ENCODE results near the gene CELSR1. TPM values are rescaled to one million over a fixed set of nuclear protein-coding genes. Genes with fewer than 3 reads are reported as not detected.

CELSR1 gene
- total RNA-seq, 3 donors from 2014 or later (not counting 1 experiment from before 2014, with no cell fraction given), result 0.89 to 3.9 (median 1.9) TPM

GRCh38 chr22:46583571-46583970 is 46.2 kb upstream of the CELSR1 start:
- H3K4me1 ChIP-seq (ENCODE audit: control insufficient read depth, insufficient read depth, low read length), result peaks cover 68% of the 10 kb centered on the region
- 91% methylated on average over 11 of the region's 11 CpGs for WGBS (ENCODE audit: insufficient coverage)
- peaks cover 29 to 56% of the 10 kb centered on the region in 2 donors for H3K4me1 Mint-ChIP-seq

GRCh38 chr22:46582281-46582933 is 45.0 kb upstream of the CELSR1 start:
- whole genome bisulfite sequencing (ENCODE audit: insufficient coverage), result 71% methylated on average over 14 of the region's 14 CpGs
- ATAC-seq (no peak), DNase-seq (no peak)
- Mint-ChIP-seq H3K27me3 (ENCODE audit: low read depth in 2 of 2) (no peaks in the 10 kb centered on the region), H3K36me3 (no peaks in the 10 kb centered on the region), H3K4me3 (no peak overlapping the region), H3K9me3 (no peaks in the 10 kb centered on the region), H3K27ac (peak overlapping the region in 1 of 2 donors; percentile 35), H3K4me1 (peaks cover 30 to 56% of the 10 kb centered on the region in 2 donors)
- Histone ChIP-seq H3K4me3 (ENCODE audit: low read length) (no peak overlapping the region), H3K27ac (ENCODE audit: low read length) (no peak overlapping the region), H3K27me3 (ENCODE audit: control insufficient read depth, insufficient read depth, low read length) (no peaks in the 10 kb centered on the region), H3K9me3 (ENCODE audit: control insufficient read depth, insufficient read depth, low read length) (no peaks in the 10 kb centered on the region), H3K4me1 (ENCODE audit: control insufficient read depth, insufficient read depth, low read length) (peaks cover 68% of the 10 kb centered on the region), H3K36me3 (ENCODE audit: control insufficient read depth, insufficient read depth, low read length) (no peaks in the 10 kb centered on the region)
- TF ChIP-seq CTCF (IDR thresholded peaks at IDR 0.05), result no peak
- intact Hi-C loops (cut with micrococcal nuclease), result no loop called here

More at GRCh38 chr22:46583571-46583970, 46.2 kb upstream of the CELSR1 start:
- no peaks in the 10 kb centered on the region for H3K27me3 Mint-ChIP-seq (ENCODE audit: low read depth in 2 of 2)
- Histone ChIP-seq H3K27me3 (ENCODE audit: control insufficient read depth, insufficient read depth, low read length) (no peaks in the 10 kb centered on the region), H3K4me3 (ENCODE audit: low read length) (no peak overlapping the region), H3K27ac (ENCODE audit: low read length) (no peak overlapping the region), H3K36me3 (ENCODE audit: control insufficient read depth, insufficient read depth, low read length) (no peaks in the 10 kb centered on the region), H3K9me3 (ENCODE audit: control insufficient read depth, insufficient read depth, low read length) (no peaks in the 10 kb centered on the region)
- H3K9me3 Mint-ChIP-seq, result no peaks in the 10 kb centered on the region
- no peak overlapping the region for H3K4me3 Mint-ChIP-seq
- H3K36me3 Mint-ChIP-seq, result no peaks in the 10 kb centered on the region
- H3K27ac Mint-ChIP-seq, result no peak overlapping the region
- ATAC-seq (no peak), DNase-seq (no peak)
- intact Hi-C loops (cut with micrococcal nuclease), result no loop called here
- no peak for TF ChIP-seq CTCF (IDR thresholded peaks at IDR 0.05)

- no peak for TF ChIP-seq CTCF (IDR thresholded peaks at IDR 0.05)
- DNase-seq, result no peak
- intact Hi-C loops (cut with micrococcal nuclease), result no loop called here
- Mint-ChIP-seq H3K4me3 (no peak overlapping the region), H3K4me1 (peaks cover 24 to 49% of the 10 kb centered on the region in 2 donors), H3K36me3 (no peaks in the 10 kb centered on the region), H3K27ac (peak overlapping the region in 1 of 2 donors; percentile 35), H3K27me3 (ENCODE audit: low read depth in 2 of 2) (no peaks in the 10 kb centered on the region), H3K9me3 (no peaks in the 10 kb centered on the region)
- no peak overlapping the region for H3K4me3 ChIP-seq (ENCODE audit: low read length)
- ATAC-seq, result no peak
- H3K9me3 ChIP-seq (ENCODE audit: control insufficient read depth, insufficient read depth, low read length), result no peaks in the 10 kb centered on the region
- H3K27ac ChIP-seq (ENCODE audit: low read length), result no peak overlapping the region
- H3K36me3 ChIP-seq (ENCODE audit: control insufficient read depth, insufficient read depth, low read length), result no peaks in the 10 kb centered on the region
- H3K4me1 ChIP-seq (ENCODE audit: control insufficient read depth, insufficient read depth, low read length), result peaks cover 61% of the 10 kb centered on the region
- WGBS (ENCODE audit: insufficient coverage), result 67% methylated on average over 14 of the region's 14 CpGs
- H3K27me3 ChIP-seq (ENCODE audit: control insufficient read depth, insufficient read depth, low read length), result no peaks in the 10 kb centered on the region
These were observed 44.3 kb upstream of the CELSR1 start for GRCh38 chr22:46581538-46582244.

Measured in natural killer cell (primary cell).